HCT116 (cell line): Measurements from ENCODE around the gene SMIM28. TPM values are rescaled to one million over a fixed set of nuclear protein-coding genes. Genes with fewer than 3 reads are reported as not detected.

Experiments
- ATAC-seq: fragments of 200-7000 bp; cut with Tn5 transposase; 2 replicates; pipeline ENCODE4 v1.9.1; 2020; ENCODE audit warnings: mild to moderate bottlenecking, moderate library complexity
- BruUV-seq: library from RNA; stranded (reverse); fragments of 400-500 nt; replicated peaks from 2 replicates; lab custom pipeline; 2021; lab: Mats Ljungman, UMichigan
- CTCF ChIA-PET: fragments of 300-600 bp; sonication (Branson Sonifier 250); formaldehyde crosslinking; loops from one replicate; lab custom pipeline; 2021; ENCODE audit warnings: antibody characterized with exemption; lab: Charles Lee
- POLR2A ChIA-PET: fragments of 300-600, 350-600 bp; sonication (Branson Sonifier 250); formaldehyde crosslinking; loops from one replicate; lab custom pipeline; 2021; ENCODE audit warnings: antibody characterized with exemption; lab: Charles Lee
- RAD21 ChIA-PET, 2 experiments: fragments of 300-600 bp; sonication (Branson Sonifier 250); formaldehyde crosslinking; loops; one replicate each; lab custom pipeline; 2023; ENCODE audit warnings: low total read pairs in 2 of 2; ENCODE audit not compliant: uncharacterized antibody in 2 of 2, unreplicated experiment in 2 of 2, low non-redundant PET in 1 of 2; lab: Charles Lee
- DNase-seq: peaks from one replicate; pipeline ENCODE4 v3.0.0-alpha.2; 2010; ENCODE audit warnings: low read depth, low spot score
- H2AFZ ChIP-seq: fragments of 200-600 bp; shearing (Covaris generic), sonication (generic); 2 replicates; pipeline ENCODE4 v1.6.1; 2017; ENCODE audit warnings: low read depth, mixed run types, mixed read lengths, antibody characterized with exemption, low read length; ENCODE audit not compliant: poor library complexity, severe bottlenecking
- H3K27ac ChIP-seq: 2 replicates; pipeline ENCODE4 v1.5.1; 2012; ENCODE audit warnings: low read depth, low read length
- H3K27me3 ChIP-seq: fragments of 200-600 bp; sonication (generic); 2 replicates; pipeline ENCODE4 v1.6.1; 2016; ENCODE audit warnings: mixed run types, low read length, mixed read lengths; ENCODE audit not compliant: insufficient read depth
- H3K36me3 ChIP-seq, 2 experiments: fragments of 200-500 bp in 1 of 2; fragments of 200-600 bp in 1 of 2; sonication (Bioruptor generic) in 1 of 2; sonication (generic) in 1 of 2; 2 replicates each; pipeline versions ENCODE4 v1.5.1 to v1.6.1; 2014 to 2016; ENCODE audit warnings: low read length in 2 of 2, inconsistent platforms in 1 of 2, mixed read lengths in 1 of 2, mixed run types in 1 of 2; ENCODE audit not compliant: insufficient read depth in 2 of 2, control insufficient read depth in 1 of 2
- H3K4me1 ChIP-seq, 2 experiments: fragments of 200-600 bp in 1 of 2; sonication (generic) in 1 of 2; 2 replicates each; pipeline versions ENCODE4 v1.5.1 to v1.6.1; 2012 to 2017; ENCODE audit warnings: low read length in 2 of 2, inconsistent platforms in 1 of 2, mild to moderate bottlenecking in 1 of 2, mixed read lengths in 1 of 2, mixed run types in 1 of 2, moderate library complexity in 1 of 2; ENCODE audit not compliant: insufficient read depth in 2 of 2, control insufficient read depth in 1 of 2
- H3K4me2 ChIP-seq: fragments of 200-600 bp; sonication (generic); 2 replicates; pipeline ENCODE4 v1.6.1; 2017; ENCODE audit warnings: mixed run types, low read length, mixed read lengths
- H3K4me3 ChIP-seq, 2 experiments: fragments of 200-600 bp in 1 of 2; sonication (generic) in 1 of 2; replicated peaks in 1 of 2; 2 replicates each; pipeline ENCODE4 v1.5.1; 2011 to 2016; ENCODE audit warnings: low read length in 2 of 2, control low read depth in 1 of 2, low read depth in 1 of 2, mild to moderate bottlenecking in 1 of 2, mixed read lengths in 1 of 2, mixed run types in 1 of 2
- H3K79me2 ChIP-seq: fragments of 200-600 bp; sonication (generic); 2 replicates; pipeline ENCODE4 v1.6.1; 2017; ENCODE audit warnings: mild to moderate bottlenecking, mixed run types, low read length, moderate library complexity, mixed read lengths; ENCODE audit not compliant: insufficient read depth
- H3K9ac ChIP-seq: fragments of 200-600 bp; sonication (generic); 2 replicates; pipeline ENCODE4 v1.6.1; 2016; ENCODE audit warnings: low read length, mixed read lengths
- H3K9me2 ChIP-seq: fragments of 200-600 bp; sonication (generic), shearing (Covaris generic); 2 replicates; pipeline ENCODE4 v1.6.1; 2017; ENCODE audit warnings: mixed run types, mild to moderate bottlenecking, moderate library complexity; ENCODE audit not compliant: insufficient read depth
- H3K9me3 ChIP-seq, 2 experiments: fragments of 200-500 bp in 1 of 2; fragments of 200-600 bp in 1 of 2; sonication (Bioruptor generic) in 1 of 2; sonication (generic) in 1 of 2; 2 replicates each; pipeline ENCODE4 v1.6.1; 2014 to 2017; ENCODE audit warnings: low read length in 2 of 2, mixed read lengths in 2 of 2, inconsistent platforms in 1 of 2, low read depth in 1 of 2, mild to moderate bottlenecking in 1 of 2, mixed run types in 1 of 2, moderate library complexity in 1 of 2; ENCODE audit not compliant: control insufficient read depth in 1 of 2, insufficient read depth in 1 of 2
- H4K20me1 ChIP-seq: fragments of 200-600 bp; sonication (generic), shearing (Covaris generic); 2 replicates; pipeline ENCODE4 v1.6.1; 2017; ENCODE audit warnings: mixed run types, mild to moderate bottlenecking, moderate library complexity; ENCODE audit not compliant: insufficient read depth
- CEBPB ChIP-seq: IDR thresholded peaks from 2 replicates; pipeline ENCODE4 v1.6.1; 2012; ENCODE audit warnings: low read depth
- CTCF ChIP-seq, 3 experiments: fragments of 200-600 bp in 1 of 3; sonication (generic) in 1 of 3; IDR thresholded peaks in 2 of 3; conservative IDR thresholded peaks in 1 of 3; 2 replicates each; pipeline ENCODE4 v1.5.1; 2012 to 2017; ENCODE audit warnings: low read depth in 2 of 3, low read length in 2 of 3, antibody characterized with exemption in 1 of 3, borderline replicate concordance in 1 of 3, control low read depth in 1 of 3, mild to moderate bottlenecking in 1 of 3, mixed read lengths in 1 of 3, mixed run types in 1 of 3, moderate library complexity in 1 of 3; ENCODE audit not compliant: insufficient read depth in 1 of 3
- EGR1 ChIP-seq: IDR thresholded peaks from 2 replicates; pipeline ENCODE4 v1.6.1; 2012; ENCODE audit warnings: low read depth
- ELF1 ChIP-seq: IDR thresholded peaks from 2 replicates; pipeline ENCODE4 v1.6.1; 2012; ENCODE audit warnings: low read depth, borderline replicate concordance
- FOSL1 ChIP-seq: IDR thresholded peaks from 2 replicates; pipeline ENCODE4 v1.6.1; 2012; ENCODE audit warnings: low read depth
- JUND ChIP-seq: IDR thresholded peaks from 2 replicates; pipeline ENCODE4 v1.6.1; 2012
- MAX ChIP-seq: IDR thresholded peaks from 2 replicates; pipeline ENCODE4 v1.6.1; 2012
- POLR2AphosphoS5 ChIP-seq: IDR thresholded peaks from 2 replicates; pipeline ENCODE4 v1.6.1; 2011; ENCODE audit warnings: mild to moderate bottlenecking, low read depth, low read length, moderate library complexity
- RAD21 ChIP-seq: IDR thresholded peaks from 2 replicates; pipeline ENCODE4 v1.6.1; 2012; ENCODE audit warnings: low read depth, mild to moderate bottlenecking
- ZFX ChIP-seq: fragments of 450-650 bp; IDR thresholded peaks from 2 replicates; pipeline ENCODE4 v1.6.1; 2017
- ZNF274 ChIP-seq: fragments of 200-500 bp; sonication (Bioruptor generic); IDR thresholded peaks from 2 replicates; pipeline ENCODE4 v1.6.1; 2014; ENCODE audit warnings: mild to moderate bottlenecking, low read depth, low read length, inconsistent platforms
- intact Hi-C: fragments of 100-400 bp; cut with micrococcal nuclease; formaldehyde crosslinking; loops from 2 replicates; pipeline ENCODE4 v1.10.0; 2022
- total RNA-seq: library from RNA; stranded (reverse); gene quantifications from one replicate; pipeline ENCODE4 v1.2.1, GENCODE V29; 2021; ENCODE audit not compliant: unreplicated experiment

Gene SMIM28
- total RNA-seq, 1 experiment from 2014 or later: not detected

GRCh38 chr6:138345565-138346285 is 32.0 kb upstream of the SMIM28 start:
- H2AFZ ChIP-seq: no peak overlapping the region
- H3K27me3 ChIP-seq: no peaks in the 10 kb centered on the region
- H4K20me1 ChIP-seq: no peaks in the 10 kb centered on the region
- H3K9me2 ChIP-seq: no peaks in the 10 kb centered on the region
- H3K4me3 ChIP-seq: no peak overlapping the region
- no peak for DNase-seq
- ChIA-PET CTCF (no interaction called here), POLR2A (no interaction called here), RAD21 (no interaction called here)
- H3K9ac ChIP-seq: no peak overlapping the region
- H3K36me3 ChIP-seq: no peaks in the 10 kb centered on the region
- H3K79me2 ChIP-seq: no peaks in the 10 kb centered on the region
- TF ChIP-seq CTCF (IDR thresholded peaks at IDR 0.05 in 2 of 3, conservative IDR thresholded peaks at IDR 0.05 in 1 of 3; ENCODE audit: borderline replicate concordance in 1 of 3, insufficient read depth in 1 of 3, low read depth in 2 of 3, low read length in 2 of 3) (no peak), JUND (no peak), POLR2AphosphoS5 (no peak), FOSL1 (no peak), MAX (no peak), ZFX (no peak), RAD21 (no peak), CEBPB (no peak), ELF1 (no peak), ZNF274 (no peak), EGR1 (no peak)
- TF ChIP-seq, all 23 proteins: peak for 0
- intact Hi-C loops: no loop called here
- no peak overlapping the region for H3K4me2 ChIP-seq
- BruUV-seq: no TSS peak
- no peaks in the 10 kb centered on the region for H3K9me3 ChIP-seq
- no peak for ATAC-seq
- no peaks in the 10 kb centered on the region for H3K4me1 ChIP-seq
- H3K27ac ChIP-seq: no peak overlapping the region
